NT2/D1 (cell line): ENCODE results near the gene GGA3.

Experiments
- DNase-seq: peaks from one replicate; pipeline ENCODE4 v3.0.0-alpha.2; 2011; ENCODE audit warnings: low read depth, low spot score
- H3K27me3 ChIP-seq: 2 replicates; pipeline ENCODE4 v1.6.0; 2011; ENCODE audit warnings: mild to moderate bottlenecking; ENCODE audit not compliant: insufficient read length, insufficient read depth
- H3K36me3 ChIP-seq: 2 replicates; pipeline ENCODE4 v1.6.1; 2011; ENCODE audit warnings: mild to moderate bottlenecking, low read length, mixed read lengths; ENCODE audit not compliant: insufficient read depth, insufficient read length
- H3K4me1 ChIP-seq: 2 replicates; pipeline ENCODE4 v1.5.1; 2011; ENCODE audit not compliant: insufficient read depth, insufficient read length
- H3K4me3 ChIP-seq: 2 replicates; pipeline ENCODE4 v1.5.1; 2011; ENCODE audit warnings: low read depth; ENCODE audit not compliant: insufficient read length
- H3K9ac ChIP-seq: 2 replicates; pipeline ENCODE4 v1.6.0; 2011; ENCODE audit warnings: low read depth; ENCODE audit not compliant: insufficient read length
- H3K9me3 ChIP-seq: 2 replicates; pipeline ENCODE4 v1.5.1; 2011; ENCODE audit warnings: mild to moderate bottlenecking, low read length; ENCODE audit not compliant: insufficient read depth
- SUZ12 ChIP-seq: IDR thresholded peaks from 2 replicates; pipeline ENCODE4 v1.6.1; 2011; ENCODE audit not compliant: insufficient read length, insufficient read depth; ENCODE audit errors: extremely low read depth
- YY1 ChIP-seq: IDR thresholded peaks from 2 replicates; pipeline ENCODE4 v1.6.1; 2011; ENCODE audit not compliant: insufficient read length, insufficient read depth
- ZNF274 ChIP-seq: IDR thresholded peaks from 2 replicates; pipeline ENCODE4 v1.6.1; 2011; ENCODE audit warnings: mild to moderate bottlenecking, low read depth, low read length

GGA3 gene

GRCh38 chr17:75270966-75271232 lies 9.5 kb upstream of the GGA3 start, which contains the start of gene MIF4GD:
MIF4GD (minus strand) TSS chr17:75271231; CDS start chr17:75270195, 1,036 bp downstream.
- no peaks in the 10 kb centered on the region for H3K9me3 ChIP-seq
- H3K36me3 ChIP-seq, result peaks cover 43% of the 10 kb centered on the region
- no peak for DNase-seq
- TF ChIP-seq YY1 (no peak), SUZ12 (no peak), ZNF274 (no peak)
- peaks cover 19% of the 10 kb centered on the region for H3K4me1 ChIP-seq
- H3K9ac ChIP-seq, result peak within 1 kb of the TSS; percentile 96
- H3K27me3 ChIP-seq, result peaks cover 13% of the 10 kb centered on the region
- H3K4me3 ChIP-seq, result peak within 1 kb of the TSS; percentile 84

GRCh38 chr17:75270218-75270965 lies 9.0 kb upstream of the GGA3 start:
- TF ChIP-seq ZNF274 (no peak), SUZ12 (no peak), YY1 (no peak)
- DNase-seq, result no peak
- H3K9ac ChIP-seq, result peak overlapping the region; percentile 96

GRCh38 chr17:75269844-75270217 lies 8.4 kb upstream of the GGA3 start:
- no peak for DNase-seq
- Histone ChIP-seq H3K4me3 (peak overlapping the region; percentile 84), H3K36me3 (peaks cover 48% of the 10 kb centered on the region), H3K4me1 (peaks cover 19% of the 10 kb centered on the region), H3K27me3 (peaks cover 13% of the 10 kb centered on the region), H3K9ac (peak overlapping the region; percentile 96), H3K9me3 (no peaks in the 10 kb centered on the region)
- TF ChIP-seq YY1 (no peak), ZNF274 (no peak), SUZ12 (no peak)

More at GRCh38 chr17:75270218-75270965, 9.0 kb upstream of the GGA3 start:
- Histone ChIP-seq H3K27me3 (peaks cover 13% of the 10 kb centered on the region), H3K36me3 (peaks cover 46% of the 10 kb centered on the region), H3K4me3 (peak overlapping the region; percentile 84), H3K9me3 (no peaks in the 10 kb centered on the region), H3K4me1 (peaks cover 19% of the 10 kb centered on the region)

DNA sequence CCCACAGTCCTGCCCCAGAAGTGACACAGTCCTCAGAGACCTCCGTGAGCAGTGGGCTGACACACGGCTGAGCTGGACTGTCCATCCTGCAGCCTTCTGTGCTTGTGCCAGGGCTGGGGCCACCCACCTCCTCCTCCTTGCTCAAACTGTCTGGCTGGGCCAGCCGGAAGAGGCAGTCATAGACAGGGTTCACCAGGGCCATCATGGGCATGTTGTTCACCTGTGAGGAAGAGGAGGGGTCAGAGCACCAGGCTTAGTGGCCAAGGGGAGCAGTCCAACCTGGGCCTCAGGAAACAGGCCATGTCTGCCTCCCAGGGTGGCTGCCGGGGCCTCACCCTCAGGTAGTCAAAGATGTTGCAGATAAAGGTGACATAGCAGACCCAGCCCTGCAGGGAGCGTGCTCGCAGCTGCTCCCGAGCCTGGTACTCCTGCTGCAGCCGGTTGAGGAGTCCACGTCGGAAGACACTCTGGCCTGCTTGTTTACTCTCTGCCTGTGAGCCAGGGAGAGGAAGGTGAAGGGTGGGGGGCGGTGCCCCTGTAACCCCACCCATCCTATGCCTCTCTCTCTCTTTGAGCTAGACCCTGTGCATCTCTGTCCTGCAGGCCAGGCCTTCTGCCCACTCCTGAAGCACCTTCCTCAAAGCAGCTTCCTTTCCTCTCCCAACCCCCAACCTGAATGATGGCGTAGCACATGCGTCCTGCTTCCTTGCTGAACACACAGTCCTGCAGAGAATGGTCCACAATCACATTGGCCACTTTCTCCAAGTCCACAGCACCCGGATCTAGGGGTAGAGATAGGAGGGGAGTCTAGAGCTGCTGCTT lies 6.2 kb upstream of the GGA3 start:
- Histone ChIP-seq H3K4me3 (no peak overlapping the region), H3K9ac (peak overlapping the region; percentile 61), H3K36me3 (peaks cover 54% of the 10 kb centered on the region), H3K27me3 (peaks cover 13% of the 10 kb centered on the region), H3K9me3 (no peaks in the 10 kb centered on the region), H3K4me1 (peaks cover 19% of the 10 kb centered on the region)
- TF ChIP-seq YY1 (no peak), ZNF274 (no peak), SUZ12 (no peak)
- no peak for DNase-seq

GRCh38 chr17:75267153-75267410 lies 5.7 kb upstream of the GGA3 start:
- DNase-seq, result no peak
- no peak for TF ChIP-seq SUZ12
- TF ChIP-seq ZNF274, result no peak
- H3K36me3 ChIP-seq, result peaks cover 52% of the 10 kb centered on the region
- H3K27me3 ChIP-seq, result peaks cover 9% of the 10 kb centered on the region
- no peak overlapping the region for H3K4me3 ChIP-seq
- H3K9me3 ChIP-seq, result no peaks in the 10 kb centered on the region
- peaks cover 17% of the 10 kb centered on the region for H3K4me1 ChIP-seq
- H3K9ac ChIP-seq, result peak overlapping the region; percentile 61

DNA sequence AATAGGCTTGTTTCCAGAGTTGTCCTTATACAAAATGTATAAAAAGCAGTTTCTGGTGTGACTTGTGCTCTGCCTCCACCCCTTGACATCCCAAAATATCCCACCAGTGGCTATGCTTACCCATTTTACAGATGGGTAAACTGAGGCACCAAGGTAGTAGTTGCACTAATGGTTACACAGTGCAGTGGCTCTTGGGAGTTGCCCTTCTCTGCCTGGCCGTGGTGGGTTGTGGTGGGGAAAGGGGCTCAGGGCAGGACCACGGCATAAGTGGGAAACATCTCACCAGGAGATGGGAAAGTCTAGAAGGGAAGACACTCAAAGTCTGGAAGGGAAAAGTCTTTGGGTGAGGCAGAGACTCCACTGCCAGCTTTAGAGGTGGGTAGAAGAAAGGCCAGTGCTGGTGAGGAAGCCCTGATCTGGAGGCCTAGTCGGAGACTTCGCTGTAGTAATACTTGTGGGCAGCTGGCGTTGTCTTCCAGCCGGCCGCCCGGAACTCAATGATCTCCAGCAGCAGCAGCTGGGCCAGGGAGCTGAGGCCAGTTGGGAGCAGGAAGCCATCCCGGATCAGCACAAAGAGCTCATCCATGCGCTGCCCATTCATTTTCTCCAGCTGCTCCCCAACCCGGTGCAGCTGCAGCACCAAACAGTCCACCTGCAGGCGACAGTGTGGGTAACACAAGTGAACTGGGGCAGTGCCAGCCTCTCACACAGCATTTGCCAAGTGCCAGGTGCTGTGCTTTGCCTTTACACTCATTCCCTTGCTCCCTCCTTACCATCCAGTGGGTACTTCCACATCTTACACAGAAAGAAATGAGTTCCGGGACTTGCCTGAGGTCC lies 5.1 kb upstream of the GGA3 start:
- Histone ChIP-seq H3K9me3 (no peaks in the 10 kb centered on the region), H3K36me3 (peaks cover 50% of the 10 kb centered on the region), H3K4me3 (no peak overlapping the region), H3K27me3 (peaks cover 4% of the 10 kb centered on the region), H3K4me1 (peaks cover 16% of the 10 kb centered on the region), H3K9ac (peak overlapping the region; percentile 61)
- no peak for TF ChIP-seq SUZ12
- no peak for TF ChIP-seq ZNF274
- no peak for TF ChIP-seq YY1
- no peak for DNase-seq
